ENCODE data around the gene ORM1. TPM values are rescaled to one million over a fixed set of nuclear protein-coding genes. Genes with fewer than 3 reads are reported as not detected.
"Not testable (repeated sequence)": the region's sequence is repeated elsewhere in the genome, so short reads cannot be mapped to it uniquely, and the experiment has no call there.

The ORM1 gene
- total RNA-seq, 1 experiment from 2014 or later = 4.4 TPM

DNA sequence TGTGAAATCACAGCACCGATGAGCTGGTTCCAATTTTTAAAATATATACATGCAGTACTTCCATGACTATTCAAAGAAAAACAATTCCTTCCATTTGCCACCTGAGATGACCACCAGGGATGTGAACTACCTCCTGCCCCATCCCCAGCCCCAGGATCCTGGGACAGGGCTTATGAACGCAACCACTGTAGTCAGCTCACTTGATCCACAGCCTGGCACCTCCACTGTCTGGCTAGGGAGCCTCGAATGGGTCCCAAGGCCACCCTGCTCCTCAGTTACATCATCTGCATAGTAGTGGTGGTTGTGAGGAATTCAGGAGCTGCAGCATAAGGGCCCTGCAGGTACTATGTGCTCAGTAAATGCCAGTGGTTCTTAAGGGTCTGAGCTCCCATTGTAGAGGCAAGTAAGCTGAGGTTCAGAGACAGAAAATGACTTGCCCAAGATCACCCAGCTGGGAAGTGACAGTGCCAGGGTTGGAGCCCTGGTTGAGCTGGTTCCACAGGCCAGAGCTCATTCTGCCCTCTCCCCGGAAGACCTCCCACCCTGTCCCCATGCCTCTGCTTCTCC, 9.7 kb downstream of the ORM1 start:
- not testable (repeated sequence) for H3K4me1 Mint-ChIP-seq; H4K91ac ChIP-seq (ENCODE audit: insufficient read length, low read depth, low read length); H4K5ac ChIP-seq (ENCODE audit: insufficient read length, low read depth, low read length); H3K14ac ChIP-seq (ENCODE audit: insufficient read depth, low read length); H3K4me1 ChIP-seq (ENCODE audit: insufficient read depth, low read length); H3K27me3 ChIP-seq (ENCODE audit: insufficient read depth, low read length); H3K23me2 ChIP-seq (ENCODE audit: insufficient read length, low read depth, low read length, poor library complexity, severe bottlenecking); H3T11ph ChIP-seq (ENCODE audit: low read length); H4K20me1 ChIP-seq (ENCODE audit: control insufficient read depth, insufficient read depth, insufficient read length); H4K8ac ChIP-seq (replicated peaks; ENCODE audit: insufficient read length, low read depth, low read length); H2BK12ac ChIP-seq (ENCODE audit: insufficient read length, low read depth, low read length); H2BK15ac ChIP-seq (ENCODE audit: low read depth, low read length); H2BK120ac ChIP-seq (ENCODE audit: low read depth, low read length, poor library complexity, severe bottlenecking); H3K9ac ChIP-seq (ENCODE audit: extremely low read depth, insufficient read length, low read length); H2AK5ac ChIP-seq (ENCODE audit: insufficient read length, low read length); H3K56ac ChIP-seq (ENCODE audit: insufficient read length, low read depth, low read length); H2BK20ac ChIP-seq (ENCODE audit: low read depth, low read length, poor library complexity, severe bottlenecking); H3K9me3 ChIP-seq (ENCODE audit: control insufficient read depth, low read depth, low read length); H3K4me2 ChIP-seq (ENCODE audit: insufficient read depth, insufficient read length, low read length); H2AFZ ChIP-seq (ENCODE audit: low read length); H3K27ac ChIP-seq (ENCODE audit: insufficient read length, low read depth, low read length); H3K79me1 ChIP-seq (ENCODE audit: insufficient read depth, low read depth, low read length, poor library complexity, severe bottlenecking); H3K27ac Mint-ChIP-seq; H3K4me3 Mint-ChIP-seq; H3K79me2 ChIP-seq (ENCODE audit: insufficient read depth, low read length); H3K4ac ChIP-seq (ENCODE audit: low read depth, low read length); H3K27me3 Mint-ChIP-seq (ENCODE audit: low read depth); H3K23ac ChIP-seq (ENCODE audit: insufficient read length, low read depth, low read length); H3K9me3 Mint-ChIP-seq; H3K18ac ChIP-seq (ENCODE audit: insufficient read length, low read depth, low read length); H2BK5ac ChIP-seq (ENCODE audit: insufficient read length, low read length); DNase-seq
- H3K36me3 Mint-ChIP-seq (ENCODE audit: insufficient read depth in 1 of 3, low read depth in 3 of 3) = peaks cover 17 to 21% (median 19%) of the 10 kb centered on the region in 3 experiments; a peak in 6 of 7 replicates
- no CpG with 5 or more reads among the region's 4 CpGs for WGBS (ENCODE audit: extremely low coverage, insufficient read length, low lambda C conversion rate)

DNA sequence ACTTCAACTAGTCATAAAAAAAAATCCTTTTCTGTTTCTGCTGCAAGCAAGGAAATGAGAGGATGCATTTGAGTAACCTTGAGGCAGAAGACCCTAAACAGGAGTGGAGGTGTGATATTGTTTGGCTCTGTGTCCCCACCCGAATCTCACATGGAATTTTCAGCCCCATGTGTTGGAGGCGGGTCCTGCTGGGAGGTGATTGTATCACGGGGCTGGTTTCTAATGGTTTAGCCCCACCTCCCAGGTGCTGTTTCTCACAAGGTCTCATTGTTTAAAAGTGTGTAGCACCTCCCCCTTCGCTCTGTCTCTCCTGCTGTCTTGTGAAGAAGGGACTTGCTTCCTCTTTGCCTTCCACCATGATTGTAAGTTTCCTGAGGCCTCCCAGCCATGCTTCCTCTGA, 10.8 kb downstream of the ORM1 start:
- H2AFZ ChIP-seq (ENCODE audit: low read length); H4K5ac ChIP-seq (ENCODE audit: insufficient read length, low read depth, low read length); H4K8ac ChIP-seq (replicated peaks; ENCODE audit: insufficient read length, low read depth, low read length); H4K91ac ChIP-seq (ENCODE audit: insufficient read length, low read depth, low read length); H3K27me3 ChIP-seq (ENCODE audit: insufficient read depth, low read length); H3K27ac ChIP-seq (ENCODE audit: insufficient read length, low read depth, low read length); H3K9ac ChIP-seq (ENCODE audit: extremely low read depth, insufficient read length, low read length); H2BK20ac ChIP-seq (ENCODE audit: low read depth, low read length, poor library complexity, severe bottlenecking); H3K4me1 Mint-ChIP-seq; H3K56ac ChIP-seq (ENCODE audit: insufficient read length, low read depth, low read length); H3K4me3 Mint-ChIP-seq; H3K27ac Mint-ChIP-seq; H3K79me2 ChIP-seq (ENCODE audit: insufficient read depth, low read length); H3K23ac ChIP-seq (ENCODE audit: insufficient read length, low read depth, low read length); H3K27me3 Mint-ChIP-seq (ENCODE audit: low read depth); H3K9me3 Mint-ChIP-seq; H2BK12ac ChIP-seq (ENCODE audit: insufficient read length, low read depth, low read length); H3K4me2 ChIP-seq (ENCODE audit: insufficient read depth, insufficient read length, low read length); H2AK5ac ChIP-seq (ENCODE audit: insufficient read length, low read length); H2BK15ac ChIP-seq (ENCODE audit: low read depth, low read length); H3K4ac ChIP-seq (ENCODE audit: low read depth, low read length); H3K23me2 ChIP-seq (ENCODE audit: insufficient read length, low read depth, low read length, poor library complexity, severe bottlenecking); H2BK120ac ChIP-seq (ENCODE audit: low read depth, low read length, poor library complexity, severe bottlenecking); H3K18ac ChIP-seq (ENCODE audit: insufficient read length, low read depth, low read length); H3K9me3 ChIP-seq (ENCODE audit: control insufficient read depth, low read depth, low read length); DNase-seq; H3K4me1 ChIP-seq (ENCODE audit: insufficient read depth, low read length); H3K79me1 ChIP-seq (ENCODE audit: insufficient read depth, low read depth, low read length, poor library complexity, severe bottlenecking); H4K20me1 ChIP-seq (ENCODE audit: control insufficient read depth, insufficient read depth, insufficient read length); H3T11ph ChIP-seq (ENCODE audit: low read length); H2BK5ac ChIP-seq (ENCODE audit: insufficient read length, low read length); H3K14ac ChIP-seq (ENCODE audit: insufficient read depth, low read length): not testable (repeated sequence)
- no CpG with 5 or more reads among the region's 4 CpGs for WGBS (ENCODE audit: extremely low coverage, insufficient read length, low lambda C conversion rate)
- H3K36me3 Mint-ChIP-seq (ENCODE audit: insufficient read depth in 1 of 3, low read depth in 3 of 3) = peaks cover 24 to 32% (median 27%) of the 10 kb centered on the region in 3 experiments; a peak in 6 of 7 replicates
